Measurements from ENCODE around the gene BORCS5. TPM values are rescaled to one million over a fixed set of nuclear protein-coding genes. Genes with fewer than 3 reads are reported as not detected.
"Not testable (repeated sequence)": the region's sequence is repeated elsewhere in the genome, so short reads cannot be mapped to it uniquely, and the experiment has no call there.

Gene BORCS5
- polyA plus RNA-seq, 12 donors = 5.8 to 9.6 (median 7.4) TPM; not detected in 1

DNA sequence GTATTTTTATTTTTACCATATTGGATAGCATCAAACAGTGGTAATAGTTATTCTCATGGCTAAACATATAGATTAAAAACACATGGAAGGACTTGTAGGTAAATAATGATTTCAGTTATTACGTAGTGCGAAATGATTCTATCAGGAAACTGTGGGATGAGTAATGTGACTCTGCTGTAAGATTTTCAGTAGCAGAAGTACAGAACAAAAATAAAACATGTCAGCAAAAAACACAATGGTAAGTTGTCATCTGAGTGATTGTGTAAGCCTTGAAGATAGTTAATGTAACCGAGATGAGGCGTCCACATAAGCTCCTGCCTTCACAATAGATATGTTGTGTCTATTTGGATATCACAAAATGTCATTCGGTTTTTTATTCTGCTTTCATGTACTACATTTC, 99.8 kb downstream of the BORCS5 start:
- no peak for DNase-seq

DNA sequence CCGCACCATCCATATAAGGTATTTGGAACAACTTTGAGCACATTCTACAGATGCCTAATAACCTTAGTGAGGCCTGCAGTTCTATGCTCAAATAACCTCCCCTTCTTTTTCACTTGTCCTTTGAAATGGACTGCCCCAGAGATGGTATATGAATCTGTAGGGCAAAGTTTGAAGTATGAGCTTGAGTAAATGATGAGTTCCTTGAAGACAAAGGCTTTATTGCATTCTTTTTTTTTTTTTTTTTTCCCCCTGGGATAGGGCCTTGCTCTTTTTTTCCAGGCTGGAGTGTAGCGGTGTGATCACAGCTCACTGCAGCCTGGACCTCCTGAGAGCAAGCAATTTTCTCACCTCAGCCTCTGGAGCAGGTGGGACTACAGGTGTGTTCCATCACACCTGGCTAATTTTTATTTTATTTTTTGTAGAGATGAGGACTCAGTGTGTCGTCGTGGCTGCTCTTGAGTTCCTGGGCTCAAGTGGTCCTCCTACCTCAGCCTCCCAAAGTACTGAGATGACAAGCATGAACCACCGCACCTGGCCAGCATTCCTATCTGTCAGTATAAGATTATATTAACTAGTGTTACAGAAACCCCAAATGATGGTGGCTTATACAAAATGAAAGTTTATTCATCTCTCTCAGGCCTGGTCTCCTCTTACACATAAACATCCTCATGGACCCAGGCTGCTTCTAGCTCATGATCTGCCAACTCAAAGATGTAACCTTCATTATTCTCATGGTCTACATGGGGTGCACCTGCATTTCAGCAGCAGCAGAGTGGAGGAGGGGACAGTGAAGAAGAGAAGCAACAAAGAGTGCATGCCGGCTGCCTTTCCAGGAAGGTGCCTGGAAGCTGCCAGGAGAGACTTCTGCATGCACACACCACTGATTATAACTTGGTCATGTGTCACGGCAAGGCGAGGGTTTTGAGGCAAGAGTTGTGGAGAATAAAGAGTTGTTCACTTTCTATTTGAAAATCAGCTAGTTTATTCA, 104.4 kb downstream of the BORCS5 start:
- no peak for DNase-seq

DNA sequence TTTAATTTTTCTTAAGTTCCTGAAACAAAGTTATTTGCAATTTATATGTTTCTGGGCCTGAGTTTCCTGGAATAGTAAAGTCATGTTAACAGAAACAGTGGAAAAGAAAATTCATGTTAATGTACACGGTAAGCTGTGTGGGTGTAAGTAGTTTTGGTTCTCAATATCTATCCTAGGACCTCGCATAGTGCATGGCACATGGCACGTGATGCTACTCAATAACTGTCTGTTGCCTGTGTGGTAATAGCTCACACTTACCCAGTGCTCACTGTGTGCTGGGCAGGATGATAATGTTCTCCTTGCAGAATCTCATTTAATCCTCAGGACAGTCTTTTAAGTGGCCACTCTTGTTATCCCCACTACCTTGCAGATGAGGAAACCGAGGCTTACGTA, 105.0 kb downstream of the BORCS5 start:
- no peak for DNase-seq

- DNase-seq = no peak
Measured at GRCh38 chr12:12465522-12465921, 108.6 kb downstream of the BORCS5 start.

DNA sequence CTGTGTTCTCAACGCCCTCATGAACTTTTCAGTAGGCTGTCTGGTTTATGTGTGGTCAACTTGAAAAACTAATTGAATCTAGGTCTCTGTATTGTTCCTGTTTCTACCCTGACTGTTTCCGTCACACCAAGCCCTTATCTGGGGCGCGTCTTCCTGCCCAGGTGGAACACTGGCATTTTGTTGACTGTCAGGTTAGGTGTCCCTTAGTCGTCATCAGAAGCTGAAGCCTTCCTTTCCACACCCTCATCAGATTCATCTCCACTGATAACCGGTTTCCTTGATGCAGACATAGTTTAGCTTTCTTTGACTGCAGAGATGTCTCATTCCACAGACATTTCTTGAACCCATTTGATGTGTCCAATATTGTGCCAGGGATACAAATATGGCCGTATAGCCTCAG, 109.3 kb downstream of the BORCS5 start:
- no peak for DNase-seq

DNA sequence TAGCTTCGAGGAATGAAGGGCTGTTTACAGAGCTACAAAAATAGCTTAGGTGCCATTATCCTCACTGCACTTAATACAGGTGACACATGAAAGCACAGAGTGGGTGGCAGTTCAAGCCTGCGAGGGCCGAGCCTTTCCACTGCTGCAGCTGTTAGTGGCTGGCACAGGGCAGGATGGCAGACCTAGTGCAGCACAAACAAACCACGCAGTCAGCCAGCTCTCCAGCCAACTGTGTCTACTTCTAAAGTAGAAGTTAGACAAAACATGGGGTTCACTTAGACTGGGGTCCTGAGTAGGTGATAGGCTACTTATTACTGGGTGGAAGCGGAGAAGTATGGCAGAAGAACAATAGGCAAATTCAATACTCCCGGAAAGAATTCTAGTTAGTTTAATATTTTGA, 110.4 kb downstream of the BORCS5 start:
- no peak for DNase-seq

DNA sequence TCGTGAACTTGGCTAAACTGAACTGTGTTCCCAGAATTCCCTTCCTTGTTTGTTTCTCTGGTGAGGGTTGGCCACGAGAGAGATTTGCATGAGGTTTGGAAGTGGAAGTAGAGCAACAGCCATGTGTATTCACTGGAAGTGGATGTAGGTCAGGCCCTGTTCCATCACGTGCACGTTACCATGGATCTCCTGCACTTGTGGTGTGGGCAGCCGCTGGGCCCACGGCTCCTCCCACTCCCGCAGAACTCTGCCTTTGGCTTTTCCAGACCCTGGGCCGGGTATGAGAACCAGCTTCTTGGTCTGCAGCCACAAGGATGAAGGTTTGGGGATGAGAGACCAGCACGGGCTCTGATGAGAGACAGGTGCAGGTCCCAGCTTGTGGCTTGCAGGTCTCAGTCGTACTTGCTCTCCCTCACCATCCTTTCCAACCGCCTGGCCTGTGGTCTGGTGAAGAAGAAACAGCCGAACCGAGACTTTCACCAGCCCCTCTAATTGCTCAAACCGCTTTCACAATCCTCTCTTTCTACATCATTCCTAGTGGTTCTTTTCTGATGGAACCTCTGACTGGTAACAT, 110.9 kb downstream of the BORCS5 start:
- DNase-seq = no peak

- DNase-seq = no peak
Measured at GRCh38 chr12:12468575-12468974, 111.7 kb downstream of the BORCS5 start.

- no peak for DNase-seq
Measured at GRCh38 chr12:12469386-12469785, 112.5 kb downstream of the BORCS5 start.

DNA sequence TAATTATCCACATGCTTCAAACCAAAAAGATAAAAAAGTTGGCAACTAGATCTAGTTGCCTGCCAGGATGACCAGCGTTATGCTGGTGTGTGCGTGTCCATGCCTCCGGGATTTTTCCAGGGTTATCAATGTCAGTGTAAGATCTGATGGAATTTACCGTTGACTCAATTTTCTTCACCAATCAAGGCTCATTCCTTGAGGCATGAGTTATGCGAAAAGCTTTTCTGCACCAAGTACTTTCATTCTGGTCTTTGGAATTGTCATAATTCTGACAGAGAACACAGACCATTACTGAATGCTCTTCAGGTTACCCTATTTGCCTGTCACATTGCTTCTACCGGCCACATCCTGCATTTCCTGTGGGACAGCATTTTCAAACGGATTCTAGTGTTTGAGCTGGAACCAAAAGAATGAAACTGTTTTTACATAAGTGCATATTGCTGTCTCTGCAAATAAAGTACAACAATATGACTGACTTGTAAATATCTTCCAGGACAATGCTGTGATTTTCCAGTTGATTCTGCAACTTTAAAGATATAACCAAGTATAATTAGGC, 114.0 kb downstream of the BORCS5 start:
- DNase-seq = no peak

GRCh38 chr12:12471982-12472961, 115.4 kb downstream of the BORCS5 start:
- not testable (repeated sequence) for DNase-seq

- DNase-seq = no peak
Measured at GRCh38 chr12:12473223-12473622, 116.3 kb downstream of the BORCS5 start.

DNA sequence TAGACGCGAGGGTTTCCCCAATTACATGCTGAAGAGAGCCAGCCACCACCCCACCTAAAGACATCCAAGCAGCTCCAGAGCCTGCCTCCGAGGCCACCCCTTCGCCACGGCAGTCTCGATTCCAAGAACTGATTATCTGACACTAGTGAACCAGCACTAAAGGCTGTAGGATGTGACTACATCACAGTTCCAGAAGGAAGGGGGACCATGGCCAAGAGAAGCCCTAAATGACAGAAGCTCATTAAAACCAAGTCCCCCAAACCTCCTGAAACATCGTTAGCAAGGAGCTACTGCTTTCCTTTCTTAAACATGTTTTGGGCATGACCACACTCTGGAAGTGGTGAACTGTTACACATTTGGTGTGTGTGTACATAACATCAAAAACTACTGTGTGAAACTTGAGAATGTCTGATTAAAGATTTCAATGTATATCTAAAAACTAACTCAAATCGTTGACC, 117.6 kb downstream of the BORCS5 start:
- no peak for DNase-seq

DNA sequence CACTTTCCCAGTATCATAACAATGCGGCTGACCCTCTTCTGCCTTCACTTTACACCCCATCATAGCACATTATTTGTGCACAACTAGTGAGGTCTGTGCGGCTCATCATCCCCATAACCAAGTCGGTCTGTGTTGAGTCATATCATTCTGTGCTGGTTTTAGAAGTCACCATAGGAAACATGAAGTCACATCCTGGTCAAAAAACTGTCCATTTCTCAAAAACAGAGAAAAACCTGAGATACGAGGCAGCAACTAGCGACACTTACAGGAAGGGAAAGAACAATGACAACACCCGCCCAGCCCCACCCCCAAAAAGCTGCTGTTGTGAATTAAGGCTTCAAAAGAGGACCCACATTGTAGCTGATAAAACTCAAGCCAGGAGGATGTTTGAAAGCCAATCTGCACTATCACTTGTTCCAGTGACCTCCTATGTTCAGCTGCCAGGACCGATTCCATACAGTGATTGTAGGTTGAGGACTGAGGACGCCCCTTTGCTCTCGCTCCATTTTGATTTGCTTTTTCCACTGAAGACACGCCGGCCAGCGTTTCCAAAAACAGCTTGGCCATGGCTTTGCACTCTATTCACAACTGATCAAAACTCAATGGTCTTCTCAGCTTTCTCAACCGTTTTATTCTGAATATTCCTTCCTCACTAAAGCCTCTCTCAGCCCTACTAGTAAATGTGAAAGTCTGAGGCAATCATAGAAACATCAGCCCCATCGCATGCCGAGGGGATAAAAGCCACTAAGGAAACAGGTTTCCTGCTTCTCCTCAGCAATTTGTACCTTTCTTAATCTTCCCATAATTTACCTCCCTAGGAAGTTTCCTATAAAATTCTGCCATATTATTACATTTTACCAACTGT, 118.3 kb downstream of the BORCS5 start:
- no peak for DNase-seq

DNA sequence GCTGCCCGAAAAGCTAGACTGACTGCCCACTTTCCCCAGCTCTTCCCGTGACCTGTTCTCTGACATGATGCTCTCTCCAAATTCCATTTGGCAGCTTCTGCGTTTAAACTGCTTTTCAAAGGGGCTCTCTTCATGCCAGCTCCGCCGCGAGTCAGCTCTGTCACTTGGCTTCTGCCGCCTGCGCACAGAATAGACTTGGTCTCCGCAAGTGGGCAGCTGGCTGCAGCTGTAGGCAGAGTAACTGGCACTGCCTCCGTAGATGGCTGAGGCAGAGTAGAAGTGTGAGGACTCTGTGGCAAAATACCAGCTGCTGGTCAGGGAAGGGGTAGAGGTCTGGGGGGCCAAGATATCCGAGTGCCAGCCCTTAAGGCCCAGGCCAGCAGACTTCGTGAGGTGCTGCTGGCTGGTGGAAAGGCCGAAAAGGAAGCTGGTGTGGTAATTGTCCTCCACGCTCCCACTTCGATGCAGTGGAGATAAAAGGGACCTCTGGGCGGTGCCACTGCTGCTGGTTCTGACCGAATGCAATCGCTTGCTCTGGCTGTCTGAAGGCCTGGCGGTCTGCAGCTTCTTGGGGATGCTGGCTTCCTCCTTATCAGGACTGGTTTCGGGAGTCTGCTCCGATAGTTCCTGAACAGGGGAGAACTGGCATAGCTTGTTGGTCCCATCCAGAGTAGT, 120.1 kb downstream of the BORCS5 start:
- peak; percentile 32 for DNase-seq

DNA sequence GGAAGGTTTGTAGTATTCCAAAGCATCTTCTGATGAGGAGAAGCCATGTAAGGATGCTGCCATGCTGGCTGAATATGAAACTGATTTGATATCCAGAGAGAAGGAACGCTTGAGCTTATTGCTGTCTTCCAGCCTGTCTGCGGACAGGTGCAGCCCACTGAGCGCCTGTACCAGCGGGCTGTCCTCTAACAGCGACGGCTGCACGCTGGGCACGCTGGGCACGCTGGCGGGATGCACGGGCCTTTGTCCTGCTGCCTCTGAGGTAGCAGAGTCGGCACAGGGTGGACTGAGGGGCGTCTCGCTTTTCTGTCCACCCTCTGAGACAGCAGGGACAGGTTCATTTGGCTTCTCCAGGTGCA, 120.6 kb downstream of the BORCS5 start:
- no peak for DNase-seq

- DNase-seq = no peak
Measured at GRCh38 chr12:12480074-12480473, 123.2 kb downstream of the BORCS5 start.

DNA sequence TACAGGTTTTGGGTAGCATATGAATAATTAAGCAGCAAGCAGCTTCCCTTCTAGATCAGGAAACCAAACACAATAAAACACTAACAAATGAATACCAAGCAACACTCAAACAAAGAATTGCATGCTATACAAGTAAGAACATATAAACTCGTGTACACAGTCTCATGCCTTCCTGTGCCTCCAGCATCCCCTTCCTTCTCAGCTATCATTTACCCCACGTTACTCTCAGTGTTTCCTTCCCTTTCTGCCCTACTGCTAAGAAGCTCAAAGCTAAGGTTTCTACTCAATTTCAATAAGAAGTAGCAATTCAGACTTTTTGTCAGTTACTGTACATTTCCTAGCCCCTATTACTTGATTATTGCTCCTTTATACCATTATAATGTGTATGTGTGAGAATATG, 124.8 kb downstream of the BORCS5 start:
- DNase-seq = no peak

- DNase-seq = no peak
Measured at GRCh38 chr12:12482150-12482761, 125.4 kb downstream of the BORCS5 start.

GRCh38 chr12:12482959-12483358, 126.1 kb downstream of the BORCS5 start:
- DNase-seq = no peak

Data from muscle of arm (tissue), 12 donors.